H1 (cell line): ENCODE data around the gene DGKI. TPM values are rescaled to one million over a fixed set of nuclear protein-coding genes. Genes with fewer than 3 reads are reported as not detected.

Source experiments
- CTCF ChIA-PET: fragments of 300-600 bp; sonication (Branson Sonifier 250); formaldehyde crosslinking; loops from one replicate; lab custom pipeline; 2021; ENCODE audit not compliant: partially characterized antibody; lab: Charles Lee
- POLR2A ChIA-PET: fragments of 300-600 bp; sonication (Branson Sonifier 250); formaldehyde crosslinking; loops from one replicate; lab custom pipeline; 2021; ENCODE audit warnings: inconsistent platforms; ENCODE audit not compliant: partially characterized antibody; lab: Charles Lee
- DNase-seq, 2 experiments: peaks; one replicate each; pipeline versions ENCODE4 v3.0.0 to v3.0.0-alpha.2; 2010 to 2022; ENCODE audit warnings: low spot score in 2 of 2, low read depth in 1 of 2, mixed read lengths in 1 of 2
- FAIRE-seq: peaks from 2 replicates; lab custom pipeline; 2011; peaks lifted over from hg19 to GRCh38; lab: Jason Lieb, UNC
- H2AFZ ChIP-seq: 2 replicates; pipeline ENCODE4 v1.8.1; 2012; ENCODE audit warnings: low read length, inconsistent platforms
- H2AK5ac ChIP-seq: 2 replicates; pipeline ENCODE4 v1.6.1; 2013; ENCODE audit warnings: low read depth, low read length
- H2BK120ac ChIP-seq: replicated peaks from 2 replicates; pipeline ENCODE3; 2013; ENCODE audit warnings: low read depth, low read length, inconsistent platforms
- H2BK12ac ChIP-seq: 2 replicates; pipeline ENCODE4 v1.6.1; 2013; ENCODE audit warnings: low read depth, low read length
- H2BK15ac ChIP-seq: 2 replicates; pipeline ENCODE4 v1.6.1; 2013; ENCODE audit warnings: low read length
- H2BK20ac ChIP-seq: 2 replicates; pipeline ENCODE4 v1.6.1; 2013; ENCODE audit warnings: low read length
- H2BK5ac ChIP-seq: 2 replicates; pipeline ENCODE4 v1.6.1; 2013; ENCODE audit warnings: low read depth, low read length
- H3K14ac ChIP-seq: 2 replicates; pipeline ENCODE4 v1.6.1; 2013; ENCODE audit warnings: inconsistent platforms; ENCODE audit not compliant: insufficient read length
- H3K18ac ChIP-seq: 2 replicates; pipeline ENCODE4 v1.6.1; 2013; ENCODE audit warnings: low read length; ENCODE audit errors: extremely low read depth
- H3K23ac ChIP-seq: 2 replicates; pipeline ENCODE4 v1.6.1; 2013; ENCODE audit warnings: inconsistent platforms; ENCODE audit not compliant: insufficient read length
- H3K23me2 ChIP-seq: 2 replicates; pipeline ENCODE4 v1.6.1; 2013; ENCODE audit warnings: low read depth, low read length
- H3K27ac ChIP-seq: 2 replicates; pipeline ENCODE4 v1.6.1; 2011; ENCODE audit warnings: low read depth, low read length, inconsistent platforms
- H3K27me3 ChIP-seq, 4 experiments: replicated peaks in 1 of 4; 1 replicate in 1 of 4; 2 replicates in 3 of 4; pipeline versions ENCODE4 v1.6.1 to v1.8.1; 2011 to 2013; ENCODE audit warnings: low read length in 3 of 4, mild to moderate bottlenecking in 3 of 4, inconsistent platforms in 2 of 4, mixed read lengths in 2 of 4, moderate library complexity in 1 of 4; ENCODE audit not compliant: control insufficient read depth in 3 of 4, insufficient read depth in 3 of 4; ENCODE audit errors: extremely low read depth in 1 of 4
- H3K36me3 ChIP-seq, 4 experiments: 2 replicates each; pipeline versions ENCODE4 v1.6.1 to v1.8.1; 2011 to 2013; ENCODE audit warnings: mild to moderate bottlenecking in 4 of 4, low read length in 3 of 4, moderate library complexity in 2 of 4, control low read depth in 1 of 4, inconsistent platforms in 1 of 4; ENCODE audit not compliant: insufficient read depth in 4 of 4, control insufficient read depth in 2 of 4
- H3K4ac ChIP-seq: replicated peaks from 2 replicates; pipeline ENCODE3; 2013; ENCODE audit warnings: low read length, low read depth, mixed read lengths, inconsistent platforms; ENCODE audit not compliant: insufficient read length
- H3K4me1 ChIP-seq, 4 experiments: replicated peaks in 1 of 4; 1 replicate in 1 of 4; 2 replicates in 3 of 4; pipeline versions ENCODE4 v1.6.1 to v1.8.1; 2011 to 2013; ENCODE audit warnings: low read length in 3 of 4, inconsistent platforms in 2 of 4, mixed read lengths in 1 of 4; ENCODE audit not compliant: insufficient read depth in 4 of 4, control insufficient read depth in 3 of 4
- H3K4me2 ChIP-seq, 2 experiments: 2 replicates each; pipeline versions ENCODE4 v1.6.1 to v1.8.1; 2011 to 2013; ENCODE audit warnings: low read depth in 2 of 2, low read length in 2 of 2, control low read depth in 1 of 2, inconsistent platforms in 1 of 2, mild to moderate bottlenecking in 1 of 2; ENCODE audit not compliant: insufficient read depth in 1 of 2
- H3K4me3 ChIP-seq, 4 experiments: fragments of 200-600, 300-600 bp in 1 of 4; sonication (generic), shearing (Covaris generic), sonication (Bioruptor Twin) in 1 of 4; 2 replicates each; pipeline versions ENCODE4 v1.5.1 to v1.8.1; 2011 to 2016; ENCODE audit warnings: low read length in 4 of 4, low read depth in 3 of 4, control low read depth in 2 of 4, inconsistent platforms in 2 of 4, mild to moderate bottlenecking in 2 of 4, mixed read lengths in 1 of 4, moderate library complexity in 1 of 4; ENCODE audit not compliant: insufficient read depth in 2 of 4; ENCODE audit errors: extremely low read depth in 1 of 4
- H3K56ac ChIP-seq: replicated peaks from 2 replicates; pipeline ENCODE3; 2013; ENCODE audit warnings: low read depth, mild to moderate bottlenecking, mixed read lengths, low read length, inconsistent platforms; ENCODE audit not compliant: insufficient read length
- H3K79me1 ChIP-seq: 2 replicates; pipeline ENCODE4 v1.6.1; 2013; ENCODE audit warnings: low read depth, low read length, control low read depth
- H3K79me2 ChIP-seq, 2 experiments: 2 replicates each; pipeline versions ENCODE4 v1.6.1 to v1.8.1; 2012 to 2013; ENCODE audit warnings: low read length in 2 of 2, mild to moderate bottlenecking in 2 of 2, inconsistent platforms in 1 of 2; ENCODE audit not compliant: insufficient read depth in 2 of 2, control insufficient read depth in 1 of 2
- H3K9ac ChIP-seq, 4 experiments: replicated peaks in 1 of 4; 1 replicate in 1 of 4; 2 replicates in 3 of 4; pipeline versions ENCODE4 v1.6.1 to v1.8.1; 2011 to 2013; ENCODE audit warnings: low read depth in 3 of 4, low read length in 3 of 4, control low read depth in 2 of 4, mild to moderate bottlenecking in 2 of 4, moderate library complexity in 2 of 4, inconsistent platforms in 1 of 4; ENCODE audit errors: extremely low read depth in 1 of 4
- H3K9me3 ChIP-seq, 2 experiments: 2 replicates each; pipeline versions ENCODE4 v1.6.1 to v1.8.1; 2012 to 2013; ENCODE audit warnings: mild to moderate bottlenecking in 2 of 2, moderate library complexity in 2 of 2, control low read depth in 1 of 2, inconsistent platforms in 1 of 2, low read depth in 1 of 2, low read length in 1 of 2, mixed read lengths in 1 of 2; ENCODE audit not compliant: insufficient read depth in 2 of 2
- H4K20me1 ChIP-seq, 2 experiments: replicated peaks in 1 of 2; 2 replicates each; pipeline versions ENCODE3 to v1.8.1; 2011 to 2013; ENCODE audit warnings: inconsistent platforms in 2 of 2, low read length in 2 of 2, mild to moderate bottlenecking in 1 of 2; ENCODE audit not compliant: insufficient read depth in 2 of 2, control insufficient read depth in 1 of 2
- H4K5ac ChIP-seq: 2 replicates; pipeline ENCODE4 v1.6.1; 2013; ENCODE audit warnings: low read length, low read depth, mixed read lengths, inconsistent platforms; ENCODE audit not compliant: insufficient read length
- H4K8ac ChIP-seq: 2 replicates; pipeline ENCODE4 v1.8.0; 2013; ENCODE audit warnings: mild to moderate bottlenecking, moderate library complexity, low read length, inconsistent platforms; ENCODE audit not compliant: insufficient read depth; ENCODE audit errors: extremely low read depth
- H4K91ac ChIP-seq: replicated peaks from 2 replicates; pipeline ENCODE3; 2013; ENCODE audit warnings: low read length, mixed read lengths, inconsistent platforms; ENCODE audit not compliant: insufficient read length
- CHD1 ChIP-seq: IDR thresholded peaks from 2 replicates; pipeline ENCODE4 v1.6.1; 2012; ENCODE audit warnings: low read depth, low read length, improper control_type of control experiment
- FOSL1 ChIP-seq: IDR thresholded peaks from 2 replicates; pipeline ENCODE4 v1.6.1; 2011; ENCODE audit warnings: mild to moderate bottlenecking, low read depth, low read length, moderate library complexity; ENCODE audit not compliant: insufficient read depth
- MAFK ChIP-seq: IDR thresholded peaks from 2 replicates; pipeline ENCODE4 v1.6.1; 2012; ENCODE audit warnings: low read depth, mild to moderate bottlenecking, improper control_type of control experiment, low read length
- WGBS, 2 experiments: shearing (Covaris generic) in 1 of 2; methylation state at CpG; one replicate each; pipeline versions ENCODE4 v1.1.6 to v1.1.7; 2013 to 2015; ENCODE audit warnings: low lambda C conversion rate in 2 of 2, mixed read lengths in 2 of 2, inconsistent platforms in 1 of 2, low coverage in 1 of 2, missing lambda C conversion rate in 1 of 2; ENCODE audit not compliant: insufficient replicate concordance in 2 of 2, insufficient coverage in 1 of 2, insufficient read length in 1 of 2; ENCODE audit errors: extremely low coverage in 1 of 2, missing lambda C conversion rate in 1 of 2; 5-methylcytosine and 5-hydroxymethylcytosine counted together
- polyA plus RNA-seq, 7 experiments: library from polyadenylated mRNA; depleted of rRNA in 3 of 7; stranded (reverse) in 5 of 7; unstranded in 2 of 7; fragments of >200 nt in 5 of 7; fragments of 200-250 nt in 2 of 7; gene quantifications; 1 replicate in 5 of 7; 2 replicates in 1 of 7; 4 replicates in 1 of 7; pipeline versions ENCODE4 v1.2.1 to v1.2.3, GENCODE V29; 2011 to 2013; ENCODE audit warnings: missing spikeins in 2 of 7, mixed read lengths in 2 of 7
- total RNA-seq: library from RNA; stranded (reverse); fragmentation: NEBNext Ultra II Directional; extraction: Animal tissue kit (Norgen Biotek cat#: 25700); gene quantifications from 2 replicates; pipeline ENCODE4 v1.2.1, GENCODE V29; 2021
- TF ChIP-seq, protein P1 (sequence below), 3 experiments: IDR thresholded peaks; 1 replicate in 2 of 3; 2 replicates in 1 of 3; pipeline versions ENCODE4 v1.5.1 to v1.6.1; 2011; ENCODE audit warnings: low read length in 3 of 3, mild to moderate bottlenecking in 3 of 3, inconsistent platforms in 2 of 3, low read depth in 1 of 3, moderate library complexity in 1 of 3; ENCODE audit not compliant: insufficient read depth in 1 of 3; ENCODE audit errors: control extremely low read depth in 1 of 3

The DGKI gene
- total and polyA plus RNA-seq, 2 of the 8 experiments (the other 6 are each of a cell fraction or from before 2014, with no cell fraction given), result 0.20 to 0.71 TPM

DNA sequence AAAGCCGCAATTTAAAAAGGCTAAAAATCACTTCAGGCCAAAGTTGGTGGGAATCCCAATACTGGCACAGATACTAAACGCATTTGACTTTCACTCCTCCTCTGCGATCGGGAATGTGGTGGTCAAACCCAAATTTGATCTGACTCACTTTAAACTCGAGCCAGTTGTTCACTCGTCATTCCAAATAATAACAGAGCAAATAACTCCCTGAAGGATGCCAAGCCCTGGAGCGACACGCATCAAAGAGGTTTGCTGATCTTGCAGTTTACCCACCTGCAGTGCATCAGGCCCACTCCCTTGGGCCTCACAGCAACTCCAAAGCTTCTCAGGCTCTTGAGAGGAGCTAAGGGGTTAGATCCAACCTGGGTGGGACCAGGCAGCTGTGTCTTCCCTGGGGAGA, 515.4 kb downstream of the DGKI start:
- H3K9ac ChIP-seq, result no peak overlapping the region
- POLR2A ChIA-PET, result no interaction called here

More for the DNA sequence above, 515.4 kb downstream of the DGKI start:
- DNase-seq (no peak), FAIRE-seq (no peak)
- Histone ChIP-seq H2AFZ (no peak overlapping the region), H3K23me2 (no peaks in the 10 kb centered on the region), H3K4me3 (no peak overlapping the region), H3K27me3 (no peaks in the 10 kb centered on the region; a peak in 1 of 7 replicates), H3K23ac (no peak overlapping the region), H2BK120ac (no peak overlapping the region), H3K79me2 (no peaks in the 10 kb centered on the region), H2BK5ac (no peak overlapping the region), H2BK12ac (no peak overlapping the region), H3K4me2 (no peak overlapping the region), H2BK15ac (no peak overlapping the region), H4K5ac (no peak overlapping the region), H4K8ac (no peak overlapping the region), H4K20me1 (no peaks in the 10 kb centered on the region), H2BK20ac (no peak overlapping the region), H3K4me1 (peaks cover 0 to 5% (median 4%) of the 10 kb centered on the region in 4 experiments; a peak in 3 of 7 replicates), H3K4ac (no peak overlapping the region), H3K36me3 (no peaks in the 10 kb centered on the region; a peak in 2 of 8 replicates), H4K91ac (no peak overlapping the region), H3K9me3 (no peaks in the 10 kb centered on the region), H3K27ac (no peak overlapping the region), H3K56ac (no peak overlapping the region), H3K18ac (no peak overlapping the region), H2AK5ac (no peak overlapping the region), H3K79me1 (no peaks in the 10 kb centered on the region), H3K14ac (no peak overlapping the region)
- TF ChIP-seq MAFK (peak; percentile 72), CHD1 (no peak), FOSL1 (no peak)
- TF ChIP-seq, protein P1, sequence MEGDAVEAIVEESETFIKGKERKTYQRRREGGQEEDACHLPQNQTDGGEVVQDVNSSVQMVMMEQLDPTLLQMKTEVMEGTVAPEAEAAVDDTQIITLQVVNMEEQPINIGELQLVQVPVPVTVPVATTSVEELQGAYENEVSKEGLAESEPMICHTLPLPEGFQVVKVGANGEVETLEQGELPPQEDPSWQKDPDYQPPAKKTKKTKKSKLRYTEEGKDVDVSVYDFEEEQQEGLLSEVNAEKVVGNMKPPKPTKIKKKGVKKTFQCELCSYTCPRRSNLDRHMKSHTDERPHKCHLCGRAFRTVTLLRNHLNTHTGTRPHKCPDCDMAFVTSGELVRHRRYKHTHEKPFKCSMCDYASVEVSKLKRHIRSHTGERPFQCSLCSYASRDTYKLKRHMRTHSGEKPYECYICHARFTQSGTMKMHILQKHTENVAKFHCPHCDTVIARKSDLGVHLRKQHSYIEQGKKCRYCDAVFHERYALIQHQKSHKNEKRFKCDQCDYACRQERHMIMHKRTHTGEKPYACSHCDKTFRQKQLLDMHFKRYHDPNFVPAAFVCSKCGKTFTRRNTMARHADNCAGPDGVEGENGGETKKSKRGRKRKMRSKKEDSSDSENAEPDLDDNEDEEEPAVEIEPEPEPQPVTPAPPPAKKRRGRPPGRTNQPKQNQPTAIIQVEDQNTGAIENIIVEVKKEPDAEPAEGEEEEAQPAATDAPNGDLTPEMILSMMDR (IDR thresholded peaks at IDR 0.05; ENCODE audit: control extremely low read depth in 1 of 3, insufficient read depth in 1 of 3, low read depth in 1 of 3, low read length in 3 of 3), result no peak
- WGBS, 2 experiments, result 87% methylated on average over 8 of the region's 8 CpGs; no CpG with 5 or more reads in 1 of the 2 experiments
- CTCF ChIA-PET, result interaction anchor here (0.8 to 1.5 kb wide), 3 partner anchors 11 to 162 kb away, joined by 3 to 6 read pairs (median 3); no protein-coding TSS in a partner anchor
